ENCODE data around the gene PLEKHN1.

Gene PLEKHN1

GRCh38 chr1:924656-925560, 41.4 kb upstream of the PLEKHN1 start:
- no peaks in the 10 kb centered on the region for H3K36me3 ChIP-seq (ENCODE audit: control insufficient read depth, insufficient read depth, low read length)
- H3K27ac ChIP-seq (ENCODE audit: low read depth, low read length) = no peak overlapping the region
- peaks cover 41% of the 10 kb centered on the region for H3K27me3 ChIP-seq (ENCODE audit: control insufficient read depth, insufficient read depth, low read length)
- peak overlapping the region; percentile 50 for H3K4me3 ChIP-seq (ENCODE audit: low read length)
- peaks cover 11% of the 10 kb centered on the region for H3K4me1 ChIP-seq (ENCODE audit: control insufficient read depth, insufficient read depth, low read length)
- no peak overlapping the region for H3K9ac ChIP-seq (ENCODE audit: low read length)

- Histone ChIP-seq H3K4me3 (ENCODE audit: low read length) (peak overlapping the region; percentile 25), H3K4me1 (ENCODE audit: control insufficient read depth, insufficient read depth, low read length) (peaks cover 5% of the 10 kb centered on the region), H3K9ac (ENCODE audit: low read length) (no peak overlapping the region), H3K27ac (ENCODE audit: low read depth, low read length) (no peak overlapping the region), H3K27me3 (ENCODE audit: control insufficient read depth, insufficient read depth, low read length) (peaks cover 35% of the 10 kb centered on the region), H3K36me3 (ENCODE audit: control insufficient read depth, insufficient read depth, low read length) (no peaks in the 10 kb centered on the region)
These were observed 40.5 kb upstream of the PLEKHN1 start for GRCh38 chr1:925561-926421.

GRCh38 chr1:927234-927633, 39.0 kb upstream of the PLEKHN1 start:
- Histone ChIP-seq H3K4me3 (ENCODE audit: low read length) (no peak overlapping the region), H3K4me1 (ENCODE audit: control insufficient read depth, insufficient read depth, low read length) (no peaks in the 10 kb centered on the region), H3K9ac (ENCODE audit: low read length) (no peak overlapping the region), H3K27me3 (ENCODE audit: control insufficient read depth, insufficient read depth, low read length) (peaks cover 31% of the 10 kb centered on the region), H3K36me3 (ENCODE audit: control insufficient read depth, insufficient read depth, low read length) (no peaks in the 10 kb centered on the region), H3K27ac (ENCODE audit: low read depth, low read length) (no peak overlapping the region)

GRCh38 chr1:927748-928147, 38.5 kb upstream of the PLEKHN1 start:
- Histone ChIP-seq H3K9ac (ENCODE audit: low read length) (no peak overlapping the region), H3K36me3 (ENCODE audit: control insufficient read depth, insufficient read depth, low read length) (no peaks in the 10 kb centered on the region), H3K27ac (ENCODE audit: low read depth, low read length) (no peak overlapping the region), H3K4me1 (ENCODE audit: control insufficient read depth, insufficient read depth, low read length) (no peaks in the 10 kb centered on the region), H3K27me3 (ENCODE audit: control insufficient read depth, insufficient read depth, low read length) (peaks cover 30% of the 10 kb centered on the region), H3K4me3 (ENCODE audit: low read length) (no peak overlapping the region)

GRCh38 chr1:928825-929661, 37.2 kb upstream of the PLEKHN1 start:
- Histone ChIP-seq H3K36me3 (ENCODE audit: control insufficient read depth, insufficient read depth, low read length) (no peaks in the 10 kb centered on the region), H3K27me3 (ENCODE audit: control insufficient read depth, insufficient read depth, low read length) (peaks cover 26% of the 10 kb centered on the region), H3K4me3 (ENCODE audit: low read length) (no peak overlapping the region), H3K4me1 (ENCODE audit: control insufficient read depth, insufficient read depth, low read length) (no peaks in the 10 kb centered on the region), H3K27ac (ENCODE audit: low read depth, low read length) (no peak overlapping the region), H3K9ac (ENCODE audit: low read length) (no peak overlapping the region)

GRCh38 chr1:929712-930632, 36.3 kb upstream of the PLEKHN1 start:
- Histone ChIP-seq H3K4me3 (ENCODE audit: low read length) (no peak overlapping the region), H3K27ac (ENCODE audit: low read depth, low read length) (no peak overlapping the region), H3K9ac (ENCODE audit: low read length) (no peak overlapping the region), H3K36me3 (ENCODE audit: control insufficient read depth, insufficient read depth, low read length) (no peaks in the 10 kb centered on the region), H3K4me1 (ENCODE audit: control insufficient read depth, insufficient read depth, low read length) (no peaks in the 10 kb centered on the region), H3K27me3 (ENCODE audit: control insufficient read depth, insufficient read depth, low read length) (peaks cover 28% of the 10 kb centered on the region)

- Histone ChIP-seq H3K4me1 (ENCODE audit: control insufficient read depth, insufficient read depth, low read length) (no peaks in the 10 kb centered on the region), H3K9ac (ENCODE audit: low read length) (no peak overlapping the region), H3K36me3 (ENCODE audit: control insufficient read depth, insufficient read depth, low read length) (no peaks in the 10 kb centered on the region), H3K27ac (ENCODE audit: low read depth, low read length) (no peak overlapping the region), H3K27me3 (ENCODE audit: control insufficient read depth, insufficient read depth, low read length) (peaks cover 34% of the 10 kb centered on the region), H3K4me3 (ENCODE audit: low read length) (no peak overlapping the region)
These were observed 35.6 kb upstream of the PLEKHN1 start for GRCh38 chr1:930633-931138.

- H3K27ac ChIP-seq (ENCODE audit: low read depth, low read length) = no peak overlapping the region
- H3K9ac ChIP-seq (ENCODE audit: low read length) = no peak overlapping the region
- H3K36me3 ChIP-seq (ENCODE audit: control insufficient read depth, insufficient read depth, low read length) = no peaks in the 10 kb centered on the region
- no peaks in the 10 kb centered on the region for H3K4me1 ChIP-seq (ENCODE audit: control insufficient read depth, insufficient read depth, low read length)
- H3K27me3 ChIP-seq (ENCODE audit: control insufficient read depth, insufficient read depth, low read length) = peaks cover 26% of the 10 kb centered on the region
- no peak overlapping the region for H3K4me3 ChIP-seq (ENCODE audit: low read length)
These were observed 34.7 kb upstream of the PLEKHN1 start for GRCh38 chr1:931380-932172.

- Histone ChIP-seq H3K4me1 (ENCODE audit: control insufficient read depth, insufficient read depth, low read length) (no peaks in the 10 kb centered on the region), H3K36me3 (ENCODE audit: control insufficient read depth, insufficient read depth, low read length) (no peaks in the 10 kb centered on the region), H3K27me3 (ENCODE audit: control insufficient read depth, insufficient read depth, low read length) (peaks cover 22% of the 10 kb centered on the region), H3K9ac (ENCODE audit: low read length) (no peak overlapping the region), H3K27ac (ENCODE audit: low read depth, low read length) (no peak overlapping the region), H3K4me3 (ENCODE audit: low read length) (no peak overlapping the region)
These were observed 34.1 kb upstream of the PLEKHN1 start for GRCh38 chr1:932173-932510.

- no peaks in the 10 kb centered on the region for H3K36me3 ChIP-seq (ENCODE audit: control insufficient read depth, insufficient read depth, low read length)
- no peaks in the 10 kb centered on the region for H3K4me1 ChIP-seq (ENCODE audit: control insufficient read depth, insufficient read depth, low read length)
- no peak overlapping the region for H3K9ac ChIP-seq (ENCODE audit: low read length)
- H3K27me3 ChIP-seq (ENCODE audit: control insufficient read depth, insufficient read depth, low read length) = peaks cover 22% of the 10 kb centered on the region
- no peak overlapping the region for H3K27ac ChIP-seq (ENCODE audit: low read depth, low read length)
- no peak overlapping the region for H3K4me3 ChIP-seq (ENCODE audit: low read length)
These were observed 33.3 kb upstream of the PLEKHN1 start for GRCh38 chr1:932776-933602.
